Measurements from ENCODE around the gene NKAIN2.
"Not testable (repeated sequence)": the region's sequence is repeated elsewhere in the genome, so short reads cannot be mapped to it uniquely, and the experiment has no call there.

NKAIN2 gene

DNA sequence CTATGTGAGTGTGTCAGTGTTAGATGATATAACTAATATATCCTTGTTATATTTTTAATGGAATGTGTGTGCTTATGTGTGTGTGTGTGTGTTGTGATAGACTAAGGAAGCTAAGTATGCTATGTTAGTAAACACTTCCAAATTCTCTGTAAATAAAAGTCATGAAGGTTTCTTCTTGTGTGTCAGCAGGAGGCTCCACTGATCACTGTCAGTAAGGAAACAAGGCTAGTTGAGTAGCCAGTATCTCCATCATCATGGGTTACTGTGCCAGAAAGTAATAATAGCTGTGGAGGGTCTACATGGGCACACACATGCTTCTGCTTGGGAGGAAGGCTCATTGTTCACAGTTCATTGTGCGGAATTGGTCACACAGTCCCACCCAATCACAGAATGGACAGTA, 855.8 kb downstream of the NKAIN2 start:
- DNase-seq: no peak

DNA sequence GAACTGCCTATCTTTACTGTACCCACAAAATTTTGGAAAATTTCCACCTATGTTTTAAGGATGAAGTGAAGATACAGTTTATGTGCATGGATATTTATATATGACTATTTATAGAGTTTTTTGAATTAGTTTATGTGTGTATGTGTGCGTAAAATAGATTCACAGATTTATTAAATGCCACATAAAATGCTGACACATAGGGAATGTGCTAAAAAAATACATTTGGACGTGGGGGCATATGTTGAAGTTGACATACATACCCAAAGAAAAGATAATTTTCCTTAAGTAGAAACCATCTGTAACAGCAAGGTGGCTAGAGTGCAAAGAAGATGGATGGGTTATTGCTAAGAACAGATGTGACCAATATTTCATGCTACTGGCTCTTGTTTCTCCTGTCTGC, 856.5 kb downstream of the NKAIN2 start:
- DNase-seq: no peak

DNA sequence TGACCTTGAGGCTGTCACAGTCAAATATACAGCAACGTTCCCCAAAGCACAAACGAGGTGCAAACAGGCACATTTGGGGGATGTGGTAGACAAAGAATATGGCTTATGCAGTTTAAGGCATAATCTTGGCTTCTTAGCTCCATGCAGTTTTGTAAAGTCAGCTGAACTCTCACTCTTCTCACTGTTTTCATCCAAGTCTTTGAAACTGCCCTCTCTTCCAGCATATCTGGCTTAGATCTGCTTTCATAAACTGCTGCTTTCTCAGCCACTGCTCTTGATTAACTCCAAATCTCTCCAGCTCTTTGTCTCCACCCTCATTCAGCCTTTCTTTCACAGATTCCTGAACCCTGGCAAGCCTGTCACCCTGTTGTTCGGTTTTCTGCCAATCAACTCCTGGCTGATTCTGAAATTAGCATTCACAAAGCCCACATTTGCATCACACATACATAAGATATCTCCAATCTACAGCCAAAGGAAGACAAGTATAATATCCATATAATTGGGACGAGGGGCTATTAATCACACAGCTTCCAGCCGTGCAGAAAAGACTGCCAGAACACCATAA, 857.5 kb downstream of the NKAIN2 start:
- DNase-seq: no peak

DNA sequence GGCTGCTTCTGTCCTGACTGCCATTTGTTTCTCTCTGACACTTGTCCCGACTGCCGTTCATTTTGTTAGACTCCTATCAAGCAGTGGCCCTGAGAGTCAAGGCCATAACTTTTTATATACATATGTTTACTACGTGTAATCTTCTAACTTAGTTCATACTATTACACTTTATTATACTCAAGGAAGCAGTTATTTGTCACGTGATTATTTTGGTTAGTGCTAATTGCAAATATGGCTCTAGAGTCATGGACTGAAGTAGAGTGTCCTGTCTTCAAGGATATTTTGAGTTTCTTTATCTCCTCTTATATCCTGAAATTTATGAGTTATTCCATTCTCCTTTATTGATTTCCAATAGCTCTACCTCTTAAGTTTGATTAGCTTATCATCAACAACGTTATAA, 864.4 kb downstream of the NKAIN2 start:
- no peak for DNase-seq

DNA sequence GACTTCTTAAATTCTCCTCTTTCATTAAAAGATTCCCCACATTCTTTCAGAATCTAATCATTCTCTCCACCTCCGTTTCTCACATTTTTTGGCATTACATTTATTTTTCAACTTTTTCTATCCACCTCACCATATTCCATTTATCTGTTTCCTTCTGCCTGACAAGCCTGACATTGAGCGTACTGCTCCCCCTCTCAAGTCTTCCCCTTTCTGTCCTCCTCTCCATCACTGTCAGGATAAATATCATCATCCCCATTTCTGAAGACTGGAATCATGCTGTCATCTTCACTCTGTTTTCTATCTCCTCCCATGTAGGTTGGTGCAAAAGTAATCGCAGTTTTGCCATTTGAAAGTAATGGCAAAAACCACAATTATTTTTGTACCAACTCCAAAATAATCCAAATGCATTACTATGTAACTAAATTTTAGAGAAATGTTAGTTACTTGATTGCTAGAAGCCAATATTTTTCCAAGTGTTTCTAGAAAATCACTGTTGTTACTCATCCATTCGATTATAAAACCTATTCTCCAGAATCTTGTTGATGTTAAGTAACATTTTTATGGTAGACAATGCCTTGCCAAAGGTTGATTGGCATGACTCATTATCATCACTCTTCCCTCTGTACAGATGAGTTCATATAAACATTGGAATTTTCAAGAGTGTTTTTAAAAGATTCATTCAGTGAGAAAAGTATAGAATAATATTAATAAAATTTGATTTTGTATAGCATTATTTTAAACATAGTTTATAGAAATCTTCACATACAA, 866.2 kb downstream of the NKAIN2 start:
- DNase-seq: no peak

DNA sequence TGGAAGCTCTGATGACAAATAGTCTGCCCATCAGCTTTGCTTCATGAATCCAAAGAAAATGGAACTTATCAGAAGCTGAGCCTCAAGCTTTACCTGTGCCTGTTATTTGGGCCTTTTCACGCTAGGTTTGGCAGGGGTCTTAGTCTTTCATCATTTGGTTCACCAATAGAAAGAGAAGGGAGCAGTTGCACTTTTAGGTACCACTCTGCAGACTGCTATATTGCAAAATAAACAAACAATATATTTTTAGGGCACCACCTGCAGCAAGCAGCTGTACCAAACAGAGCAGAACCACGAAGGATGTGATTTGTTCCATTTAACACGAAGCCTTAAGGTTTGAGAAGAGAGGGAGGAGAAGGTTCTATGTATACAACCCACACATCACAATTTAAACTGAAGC, 867.1 kb downstream of the NKAIN2 start:
- DNase-seq: no peak

DNA sequence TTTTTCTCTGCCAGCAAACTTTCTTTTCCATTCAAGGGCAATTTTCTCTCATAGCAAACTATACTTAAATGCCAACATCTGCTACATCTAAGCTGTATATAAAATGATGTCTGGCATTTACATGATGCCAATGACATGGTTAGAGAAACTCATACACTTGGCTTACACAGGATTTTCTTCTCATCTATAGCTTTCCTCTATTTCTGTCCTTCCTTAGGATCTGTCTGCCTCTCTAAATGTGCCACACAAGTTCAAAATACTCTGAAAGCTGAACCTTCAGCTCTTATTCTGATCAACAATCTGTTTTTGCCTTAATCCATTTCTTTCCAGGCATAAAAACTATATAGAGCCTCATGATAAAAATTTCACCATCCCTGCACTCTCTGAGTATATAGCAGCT, 867.7 kb downstream of the NKAIN2 start:
- DNase-seq: no peak

DNA sequence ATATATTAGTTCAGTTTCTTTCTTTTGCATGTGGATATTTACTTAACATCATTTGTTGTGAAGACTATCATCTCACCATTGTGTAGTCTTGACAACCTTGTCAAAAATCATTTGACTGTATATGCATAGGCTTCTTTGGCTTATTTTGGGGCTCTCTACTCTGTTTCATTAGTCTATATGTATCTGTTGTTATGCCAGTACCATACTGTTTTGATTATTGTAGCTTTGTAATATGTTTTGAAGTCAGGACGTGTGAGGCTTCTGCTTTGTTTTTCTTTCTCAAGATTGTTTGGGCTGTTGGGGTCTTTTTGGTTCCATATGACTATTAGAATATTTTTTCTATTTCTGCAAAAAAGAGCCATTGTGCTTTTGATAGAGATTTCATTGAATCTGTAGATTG, 870.4 kb downstream of the NKAIN2 start:
- DNase-seq: no peak

DNA sequence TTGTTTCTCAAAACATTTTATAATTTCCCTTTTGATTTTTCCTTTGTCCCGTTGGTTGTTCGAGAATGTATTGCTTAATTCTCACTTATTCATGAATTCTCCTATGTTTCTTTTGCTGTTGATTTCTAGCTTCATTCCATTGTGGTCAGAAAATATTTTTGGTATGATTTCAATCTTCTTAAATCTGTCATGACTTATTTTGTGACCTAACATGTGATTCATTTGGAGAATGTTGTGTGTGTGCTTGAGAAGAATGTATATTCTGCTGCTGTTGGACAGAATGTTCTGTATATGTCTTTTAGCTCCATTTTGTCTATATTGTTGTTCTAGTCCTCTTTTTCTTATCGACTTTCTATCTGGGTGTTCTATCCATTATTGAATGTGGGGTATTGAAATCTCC, 872.4 kb downstream of the NKAIN2 start:
- no peak for DNase-seq

DNA sequence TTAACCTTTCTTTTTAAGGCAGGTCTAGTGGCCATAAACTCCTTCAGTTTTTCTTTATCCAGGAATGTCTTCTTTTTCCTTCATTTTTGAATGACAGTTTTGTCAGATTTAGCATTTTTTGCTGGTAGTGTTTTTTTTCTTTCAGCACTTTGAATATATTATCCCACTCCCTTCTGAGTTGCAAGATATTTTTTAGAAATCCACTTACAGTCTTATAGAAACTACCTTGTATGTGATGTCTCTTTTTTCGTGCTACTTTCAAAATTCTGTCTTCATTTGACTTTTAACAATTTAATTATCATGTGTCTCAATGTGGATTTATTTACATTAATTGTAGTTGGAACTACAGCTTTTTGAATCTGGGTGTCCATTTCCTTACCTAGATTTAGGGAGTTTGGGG, 874.2 kb downstream of the NKAIN2 start:
- DNase-seq: no peak

DNA sequence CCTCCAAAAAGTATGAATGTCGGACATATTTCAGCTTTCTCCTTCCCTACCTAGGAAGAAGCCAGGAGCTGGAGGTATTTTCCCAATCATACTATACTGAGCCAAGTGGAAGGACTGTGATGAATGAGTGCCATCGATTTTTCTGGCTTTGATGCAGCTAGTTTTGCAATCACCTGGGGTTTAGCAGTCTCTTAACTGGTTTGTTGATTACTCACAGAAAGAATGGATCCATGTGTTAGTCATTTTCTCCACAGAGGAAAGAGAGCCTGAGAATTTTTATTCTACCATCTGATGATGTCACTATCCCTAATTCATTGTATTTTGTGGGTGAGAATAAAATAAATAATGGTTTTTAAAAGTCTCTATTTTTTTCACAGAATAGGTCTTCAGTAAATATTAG, 875.7 kb downstream of the NKAIN2 start:
- DNase-seq: no peak

DNA sequence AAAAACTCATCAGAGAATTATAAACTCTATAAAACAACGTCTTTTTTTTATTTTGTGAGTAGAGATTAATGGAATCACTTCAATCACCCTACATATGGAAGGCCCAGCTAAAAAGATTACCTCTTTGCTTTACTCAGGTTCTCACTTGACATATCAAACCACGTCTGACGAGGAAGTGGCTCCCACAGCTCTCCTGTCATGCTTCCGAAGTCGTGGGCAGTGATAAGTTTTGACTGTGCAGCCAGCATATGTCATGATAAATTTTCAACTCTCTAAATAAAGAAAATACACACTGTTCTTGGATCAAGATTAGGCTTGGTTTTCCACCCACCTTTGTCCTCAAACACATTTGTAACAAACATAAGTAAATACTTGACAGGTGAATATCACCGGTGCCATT, 879.1 kb downstream of the NKAIN2 start:
- DNase-seq: no peak

DNA sequence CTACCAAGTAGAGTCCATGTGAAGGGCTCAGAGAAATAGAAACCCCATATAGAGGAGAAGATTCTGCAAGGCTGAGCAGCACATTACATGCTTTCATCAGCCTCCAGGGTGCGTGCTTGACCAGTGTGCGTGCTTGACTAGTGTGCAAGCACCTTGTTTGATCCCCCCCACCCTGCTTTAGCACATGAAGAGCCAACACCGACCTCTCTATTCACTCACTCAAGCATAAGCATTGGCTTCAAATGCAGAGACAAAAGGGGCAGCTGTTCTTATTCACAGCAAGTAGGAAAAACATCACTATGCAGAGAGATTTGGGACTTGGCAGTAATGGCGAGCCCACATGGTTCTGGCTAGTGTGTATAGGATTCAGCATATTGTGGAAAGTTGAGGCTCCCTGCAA, 879.8 kb downstream of the NKAIN2 start:
- DNase-seq: no peak

DNA sequence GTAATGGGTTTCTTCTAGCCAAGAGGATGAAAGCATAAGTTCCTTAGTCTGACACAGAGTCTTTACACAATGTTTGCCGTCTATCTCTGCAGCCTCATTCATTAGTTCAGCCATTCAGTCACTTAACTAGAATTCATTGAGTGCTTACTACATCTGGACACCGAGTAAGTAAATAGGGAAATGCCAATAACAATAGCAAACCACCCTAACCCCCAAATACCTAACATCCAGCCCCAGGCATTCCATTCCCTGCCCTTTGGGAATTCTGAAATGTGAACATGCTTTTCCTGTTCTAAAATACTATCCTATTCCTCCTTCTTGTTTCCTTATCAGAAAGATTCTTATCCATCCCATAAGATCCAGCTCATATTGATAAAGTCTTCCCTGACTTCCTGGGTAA, 881.0 kb downstream of the NKAIN2 start:
- no peak for DNase-seq

DNA sequence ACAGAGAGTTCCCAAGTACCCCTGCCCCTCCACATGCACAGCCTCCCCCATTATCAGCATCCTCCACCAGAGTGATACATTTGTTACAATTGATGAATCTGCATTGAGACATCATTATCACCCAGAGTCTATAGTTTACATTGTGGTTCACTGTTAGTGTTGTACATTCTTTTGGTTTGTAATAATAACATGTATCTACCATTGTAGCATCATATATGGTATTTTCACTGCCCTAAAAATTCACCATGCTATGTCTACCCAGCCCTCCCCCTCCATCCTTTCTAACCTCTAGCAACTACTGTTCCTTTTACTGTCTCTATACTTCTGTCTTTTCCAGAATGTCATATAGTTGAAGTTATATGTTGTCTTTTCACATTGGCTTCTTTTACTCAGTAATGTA, 884.7 kb downstream of the NKAIN2 start:
- no peak for DNase-seq

DNA sequence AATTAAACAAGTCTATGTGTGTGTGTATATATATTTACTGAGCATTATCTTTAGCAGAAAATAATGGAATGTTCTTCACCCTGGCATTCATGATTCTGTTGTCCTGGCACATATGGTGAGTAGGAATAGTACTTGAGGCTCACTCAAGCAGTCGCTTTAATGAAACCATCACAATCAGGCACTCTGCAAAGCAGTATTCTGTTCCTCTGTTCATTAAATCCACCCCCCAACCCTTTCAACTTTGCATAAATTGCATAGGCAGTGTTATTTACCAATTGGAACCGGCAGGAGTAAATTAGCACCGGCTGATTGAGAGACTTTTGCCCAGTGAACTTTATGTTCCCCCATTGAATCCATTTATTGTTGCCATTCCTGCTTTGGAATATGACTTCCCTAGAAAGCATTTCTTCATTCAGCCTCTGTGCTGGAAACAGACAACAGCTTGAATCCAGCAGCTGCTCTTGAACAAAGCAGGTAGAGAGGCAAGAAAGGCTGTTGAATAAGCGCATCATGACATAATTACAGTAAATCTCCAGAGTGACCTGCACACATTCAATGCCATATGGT, 890.6 kb downstream of the NKAIN2 start:
- DNase-seq: no peak

DNA sequence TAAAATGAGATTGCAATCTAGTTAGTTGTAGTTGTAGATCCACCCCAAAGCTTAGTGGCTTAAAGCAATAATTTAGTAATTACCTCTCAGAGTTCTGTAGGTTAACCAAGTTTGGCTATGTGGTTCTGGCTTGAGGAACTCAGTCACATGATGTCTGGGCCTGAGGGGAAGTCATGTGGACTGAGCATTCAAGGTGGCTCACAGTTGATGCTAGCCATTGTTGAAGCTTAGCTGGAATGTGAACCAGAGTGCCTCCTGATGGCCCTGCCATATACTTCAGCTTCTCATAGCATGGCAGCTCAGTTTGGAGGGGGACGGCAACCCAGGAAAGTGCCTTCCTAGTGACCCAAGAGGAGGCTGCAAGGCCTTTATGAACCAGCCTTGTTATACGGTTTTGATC, 895.4 kb downstream of the NKAIN2 start:
- no peak for DNase-seq

DNA sequence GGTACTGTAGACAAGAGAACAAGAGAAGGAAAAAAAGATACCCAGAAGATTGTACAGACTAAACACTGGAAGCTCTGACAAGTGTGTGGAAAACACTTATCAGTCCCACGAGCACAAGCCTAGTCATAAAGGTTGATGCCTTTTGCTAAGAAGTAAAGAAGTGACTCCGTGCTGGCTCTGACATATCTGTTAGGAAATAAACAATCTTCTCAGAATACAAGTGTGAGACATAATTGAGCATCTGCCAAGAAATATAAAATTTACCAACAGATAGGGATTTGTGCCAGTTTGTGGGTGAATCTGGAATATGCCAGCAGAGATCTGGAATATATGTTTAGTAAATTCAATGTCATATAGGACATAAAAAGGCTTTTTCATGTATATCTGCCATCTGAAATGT, 899.9 kb downstream of the NKAIN2 start:
- DNase-seq: no peak

DNA sequence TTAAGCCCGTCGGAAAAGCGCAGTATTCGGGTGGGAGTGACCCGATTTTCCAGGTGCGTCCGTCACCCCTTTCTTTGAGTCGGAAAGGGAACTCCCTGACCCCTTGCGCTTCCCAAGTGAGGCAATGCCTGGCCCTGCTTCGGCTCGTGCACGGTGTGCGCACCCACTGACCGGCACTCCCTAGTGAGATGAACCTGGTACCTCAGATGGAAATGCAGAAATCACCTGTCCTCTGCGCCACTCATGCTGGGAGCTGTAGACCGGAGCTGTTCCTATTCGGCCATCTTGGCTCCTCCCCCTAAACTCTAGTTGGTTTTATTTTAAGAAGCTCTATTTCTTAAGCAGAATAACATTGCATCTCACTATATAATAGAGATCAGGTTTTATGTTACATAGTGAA, 908.9 kb downstream of the NKAIN2 start:
- not testable (repeated sequence) for DNase-seq

DNA sequence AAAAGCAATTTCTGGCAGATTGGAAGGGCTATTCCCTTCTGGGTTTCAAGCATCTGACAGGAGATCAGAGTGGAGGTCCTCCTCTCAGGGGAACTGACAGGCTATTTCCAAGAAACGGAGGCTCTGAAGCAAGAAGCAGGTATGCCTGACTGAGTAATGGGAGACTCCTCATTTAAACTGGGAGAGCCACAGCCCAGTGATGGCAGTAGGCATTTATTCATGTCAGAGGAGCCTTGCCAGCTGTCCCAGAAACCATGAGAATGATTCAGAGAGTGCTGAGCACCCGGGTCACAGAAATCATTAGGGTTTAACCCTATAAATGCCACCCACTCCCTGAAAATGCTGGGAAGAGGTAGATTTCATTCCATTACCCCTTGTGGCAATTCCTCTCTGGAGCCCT, 911.1 kb downstream of the NKAIN2 start:
- DNase-seq: no peak

DNA sequence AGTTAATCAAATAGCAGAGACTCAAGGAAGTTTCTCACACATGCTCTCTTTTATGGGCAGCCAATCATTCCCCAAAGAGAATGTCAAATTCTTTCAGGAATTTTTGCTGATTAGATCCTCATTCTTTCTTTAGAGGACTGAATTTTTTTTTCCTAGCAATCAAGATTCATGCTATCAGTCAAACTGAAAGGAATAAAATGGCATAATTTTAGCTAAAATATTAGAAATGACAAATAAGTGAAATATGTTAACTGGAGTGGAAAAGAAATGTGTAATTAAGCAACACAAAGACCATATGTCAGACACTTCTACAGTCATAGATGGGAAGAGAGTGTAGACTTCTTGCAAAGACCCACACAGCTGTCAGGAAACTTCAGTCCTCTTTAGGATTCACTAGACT, 916.2 kb downstream of the NKAIN2 start:
- no peak for DNase-seq

DNA sequence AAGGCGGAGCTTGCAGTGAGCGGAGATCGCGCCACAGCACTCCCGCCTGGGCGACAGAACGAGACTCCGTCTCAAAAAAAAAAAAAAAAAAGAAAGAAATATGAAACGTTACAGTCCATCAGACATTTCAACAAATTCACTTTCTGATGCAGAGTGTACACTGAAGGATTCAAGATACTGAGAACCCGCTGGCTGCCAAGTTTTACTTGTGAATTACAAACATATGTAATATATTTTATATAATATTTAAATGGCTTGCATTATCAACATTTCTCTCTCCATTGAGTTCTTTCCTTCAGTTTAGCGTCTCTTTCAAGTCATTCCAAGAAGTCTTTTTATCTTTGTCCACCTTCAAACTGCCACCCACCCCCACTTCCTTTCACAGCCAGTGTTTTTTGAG, 917.7 kb downstream of the NKAIN2 start:
- no peak for DNase-seq

DNA sequence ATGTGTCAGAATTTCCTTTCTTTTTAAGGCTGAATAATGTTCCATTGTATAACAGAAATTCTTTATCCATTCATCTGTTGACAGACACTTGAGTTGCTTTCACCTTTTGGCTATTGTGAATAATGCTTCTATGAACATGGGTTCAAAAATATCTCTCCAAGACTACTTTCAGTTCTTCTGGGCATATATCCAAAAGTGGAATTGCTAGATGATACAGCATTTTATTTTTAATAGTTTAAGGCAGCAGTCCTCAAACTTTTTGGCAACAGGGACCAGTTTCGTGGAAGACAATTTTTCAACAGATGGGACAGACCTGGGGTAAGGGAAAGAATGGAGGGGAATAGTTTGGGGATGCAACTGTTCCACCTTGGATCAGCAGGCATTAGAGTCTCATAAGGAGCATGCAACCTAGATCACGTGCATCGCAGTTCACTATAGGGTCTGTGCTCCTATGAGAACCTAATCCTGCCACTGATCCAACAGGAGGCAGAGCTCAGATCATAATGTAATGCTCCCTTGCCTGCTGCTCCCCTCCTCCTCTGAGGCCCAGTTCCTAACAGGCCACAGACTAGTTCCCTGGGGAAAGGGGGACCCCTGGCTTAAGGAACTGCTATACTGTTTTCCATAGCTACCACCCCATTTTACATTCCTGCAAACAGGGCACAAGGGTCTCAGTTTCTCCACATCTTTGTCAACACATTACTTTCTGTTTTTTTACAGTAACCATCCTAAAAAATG, 918.6 kb downstream of the NKAIN2 start:
- DNase-seq: no peak

DNA sequence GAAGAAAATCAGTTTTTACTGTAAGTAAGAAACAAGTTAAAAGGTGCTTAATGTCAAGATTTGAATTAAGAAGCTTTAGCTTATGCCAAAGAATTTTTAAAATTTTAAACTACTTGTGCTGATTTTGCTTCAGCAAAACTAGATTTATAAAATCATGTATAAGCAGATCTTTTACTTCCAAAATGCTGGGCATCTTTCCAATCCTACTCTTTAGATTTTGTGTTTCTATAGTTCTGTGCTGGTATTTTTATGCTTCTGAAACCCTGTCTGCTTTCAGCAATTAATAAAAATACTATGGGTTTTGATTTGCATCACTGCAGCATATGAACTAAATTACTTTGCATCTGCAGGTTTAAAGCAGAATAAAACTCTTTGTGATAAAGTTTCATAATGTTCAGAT, 920.0 kb downstream of the NKAIN2 start:
- DNase-seq: no peak
